Head of caudate nucleus (tissue), 42 donors: ENCODE results near the gene PSMA6.
"Not testable (repeated sequence)": the region's sequence is repeated elsewhere in the genome, so short reads cannot be mapped to it uniquely, and the experiment has no call there.

Experiments
- DNase-seq, 42 donors: peaks; one replicate each; pipeline versions ENCODE4 v3.0.0 to v3.0.0-alpha.2; 2020 to 2021; ENCODE audit warnings: mixed read lengths in 7 of 42
- intact Hi-C: fragments of 100-400 bp; cut with DNase I; formaldehyde crosslinking; loops from one replicate; pipeline ENCODE4 v1.15.0; 2022

Gene PSMA6

GRCh38 chr14:35338731-35339405 lies 46.7 kb downstream of the PSMA6 start:
- peak in 3 of 42 donors; percentile 2 to 43 (median 26) for DNase-seq
- intact Hi-C loops: loop anchor here (5.0 kb wide), 1 partner anchor 52 kb away; no protein-coding TSS in a partner anchor

GRCh38 chr14:35339761-35340406 lies 47.7 kb downstream of the PSMA6 start:
- intact Hi-C loops: loop anchor here (2.0 to 5.0 kb wide), 2 partner anchors 53 to 63 kb away; no protein-coding TSS in a partner anchor
- DNase-seq: peak in 15 of 42 donors; percentile 14 to 51 (median 33)

DNA sequence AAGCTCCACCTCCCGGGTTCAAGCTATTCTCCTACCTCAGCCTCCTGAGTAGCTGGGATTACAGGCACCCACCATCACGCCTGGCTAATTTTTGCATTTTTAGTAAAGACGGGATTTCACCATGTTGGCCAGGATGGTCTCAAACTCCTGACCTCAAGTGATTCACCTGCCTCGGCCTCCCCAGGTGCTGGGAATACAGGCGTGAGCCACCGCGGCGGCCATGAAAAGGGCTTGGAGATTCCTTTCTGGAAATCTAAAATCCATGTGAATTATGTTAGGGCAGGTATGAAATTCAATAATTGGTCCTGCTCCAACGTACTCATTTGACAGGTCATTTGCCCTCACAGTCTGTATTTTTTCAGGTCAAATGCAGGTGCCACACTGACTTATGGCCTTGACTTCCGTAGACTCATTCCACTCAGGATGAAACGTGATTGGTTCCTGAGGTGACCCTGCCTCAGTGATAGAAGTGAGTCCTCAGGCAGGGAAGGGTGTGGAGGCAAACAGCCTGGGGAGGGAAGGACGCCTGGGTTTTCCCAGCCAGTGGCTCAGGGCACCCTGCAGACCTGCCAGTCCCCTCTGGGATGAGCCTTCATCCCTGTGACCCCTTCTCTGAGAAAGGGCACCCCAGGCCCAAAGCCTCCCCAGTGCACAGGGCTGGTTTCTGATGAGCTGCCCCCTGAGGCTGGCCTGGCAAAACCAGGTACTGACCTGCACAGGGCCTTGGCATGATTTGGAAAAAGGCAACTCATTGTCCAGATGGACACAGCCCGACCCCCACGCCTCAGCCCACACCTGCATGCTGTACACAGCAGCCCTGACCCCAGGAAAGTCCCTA lies 48.7 kb downstream of the PSMA6 start:
- intact Hi-C loops: loop anchor here (2.0 kb wide), 1 partner anchor 62 kb away; no protein-coding TSS in a partner anchor
- DNase-seq: peak in 1 of 42 donors; percentile 41

- no peak for DNase-seq
- intact Hi-C loops: loop anchor here (2.0 kb wide), 1 partner anchor 61 kb away; no protein-coding TSS in a partner anchor
Measured at GRCh38 chr14:35341454-35341750, 49.2 kb downstream of the PSMA6 start.

- intact Hi-C loops: loop anchor here (2.0 kb wide), 1 partner anchor 61 kb away; no protein-coding TSS in a partner anchor
- peak; percentile 86 to 99 (median 96) for DNase-seq
Measured at GRCh38 chr14:35341751-35342488, 49.7 kb downstream of the PSMA6 start.

- intact Hi-C loops: no loop called here
- DNase-seq: peak in 23 of 42 donors; percentile 19 to 76 (median 43)
Measured at GRCh38 chr14:35342489-35343010, 50.4 kb downstream of the PSMA6 start.

DNA sequence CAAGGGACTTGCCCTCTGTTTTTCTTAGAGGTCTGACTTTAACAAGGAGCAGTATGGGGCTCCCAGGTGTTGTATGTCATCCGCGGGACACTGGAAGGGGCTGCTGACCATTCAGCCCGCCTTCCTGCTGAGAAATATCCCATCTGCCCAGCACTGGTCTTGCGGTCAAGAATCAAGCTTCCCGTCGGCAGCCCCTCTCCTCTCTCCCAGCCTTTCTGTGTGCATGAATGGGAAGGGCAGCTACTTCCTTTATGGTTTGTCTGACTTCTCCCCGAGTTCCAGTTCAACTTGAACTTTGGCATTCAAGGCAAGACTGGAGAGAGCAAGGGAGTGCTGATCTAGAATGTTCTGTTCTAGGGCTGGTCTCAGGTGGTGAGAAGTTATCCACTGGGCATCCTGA lies 51.5 kb downstream of the PSMA6 start:
- peak in 1 of 42 donors; percentile 35 for DNase-seq
- intact Hi-C loops: no loop called here

GRCh38 chr14:35344107-35344807 lies 52.1 kb downstream of the PSMA6 start:
- intact Hi-C loops: no loop called here
- DNase-seq: peak in 1 of 42 donors; percentile 36

DNA sequence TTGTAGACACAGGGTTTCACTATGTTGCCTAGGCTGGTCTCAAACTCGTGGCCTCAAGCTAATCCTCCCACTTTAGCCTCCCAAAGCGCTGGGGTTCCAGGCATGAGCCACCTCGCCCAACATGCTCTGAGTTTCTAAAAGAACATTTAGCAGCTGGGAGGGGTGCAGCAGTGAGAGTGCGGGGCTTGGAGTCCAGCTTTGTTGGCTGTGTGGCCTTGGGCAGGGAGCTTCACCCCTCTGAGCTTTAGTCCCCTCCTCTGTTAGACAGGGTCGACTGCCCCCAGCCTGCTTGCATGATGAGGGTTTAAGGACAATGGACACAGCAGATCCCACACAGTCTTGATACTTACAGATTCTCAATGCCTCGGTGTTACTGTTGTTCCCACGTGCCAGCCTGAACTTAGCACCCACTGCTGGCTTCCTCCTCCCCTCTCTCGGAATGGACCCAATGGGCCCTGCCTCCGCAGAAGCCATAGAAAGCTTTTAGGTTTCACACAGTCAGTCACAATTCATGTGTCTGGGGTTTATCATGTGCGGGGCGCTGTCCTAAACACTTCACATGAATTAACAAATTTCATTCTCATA lies 54.6 kb downstream of the PSMA6 start:
- no peak for DNase-seq
- intact Hi-C loops: no loop called here

DNA sequence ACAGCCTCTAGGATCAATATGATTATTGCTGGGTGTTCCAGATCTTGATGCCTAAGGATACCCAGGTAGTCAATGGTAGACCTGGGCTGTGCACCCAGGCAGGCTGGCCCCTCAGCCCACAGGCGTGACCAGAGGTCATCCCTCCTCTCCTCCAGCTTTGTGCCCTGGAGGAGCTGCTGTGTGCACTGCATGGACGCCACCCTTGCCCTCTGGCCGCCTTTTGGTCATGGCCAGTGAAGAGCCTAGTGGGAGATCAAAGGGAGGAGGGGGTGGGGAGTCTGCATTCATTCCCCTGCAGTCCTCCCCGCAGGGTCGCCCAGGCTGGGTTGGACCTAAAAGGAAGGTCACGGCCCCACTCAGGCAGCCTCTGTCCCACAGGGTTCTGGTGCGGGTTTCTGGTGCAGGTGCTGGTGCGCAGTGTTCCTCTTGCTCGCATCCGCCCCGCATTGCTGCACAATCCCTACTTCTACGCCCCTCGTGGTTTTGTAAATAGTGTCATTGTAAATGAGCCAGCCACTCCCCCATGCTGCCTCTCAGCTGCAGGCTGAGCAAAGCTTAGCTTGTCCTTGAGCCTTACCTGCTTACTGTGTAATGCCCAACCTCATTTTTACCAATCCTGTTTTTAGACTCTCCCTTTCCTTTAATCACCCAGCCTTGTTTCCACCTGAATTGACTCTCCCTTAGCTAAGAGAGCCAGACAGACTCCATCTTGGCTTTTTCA lies 55.3 kb downstream of the PSMA6 start:
- intact Hi-C loops: no loop called here
- DNase-seq: no peak

GRCh38 chr14:35348044-35348380 lies 55.8 kb downstream of the PSMA6 start:
- intact Hi-C loops: not testable (repeated sequence)

DNA sequence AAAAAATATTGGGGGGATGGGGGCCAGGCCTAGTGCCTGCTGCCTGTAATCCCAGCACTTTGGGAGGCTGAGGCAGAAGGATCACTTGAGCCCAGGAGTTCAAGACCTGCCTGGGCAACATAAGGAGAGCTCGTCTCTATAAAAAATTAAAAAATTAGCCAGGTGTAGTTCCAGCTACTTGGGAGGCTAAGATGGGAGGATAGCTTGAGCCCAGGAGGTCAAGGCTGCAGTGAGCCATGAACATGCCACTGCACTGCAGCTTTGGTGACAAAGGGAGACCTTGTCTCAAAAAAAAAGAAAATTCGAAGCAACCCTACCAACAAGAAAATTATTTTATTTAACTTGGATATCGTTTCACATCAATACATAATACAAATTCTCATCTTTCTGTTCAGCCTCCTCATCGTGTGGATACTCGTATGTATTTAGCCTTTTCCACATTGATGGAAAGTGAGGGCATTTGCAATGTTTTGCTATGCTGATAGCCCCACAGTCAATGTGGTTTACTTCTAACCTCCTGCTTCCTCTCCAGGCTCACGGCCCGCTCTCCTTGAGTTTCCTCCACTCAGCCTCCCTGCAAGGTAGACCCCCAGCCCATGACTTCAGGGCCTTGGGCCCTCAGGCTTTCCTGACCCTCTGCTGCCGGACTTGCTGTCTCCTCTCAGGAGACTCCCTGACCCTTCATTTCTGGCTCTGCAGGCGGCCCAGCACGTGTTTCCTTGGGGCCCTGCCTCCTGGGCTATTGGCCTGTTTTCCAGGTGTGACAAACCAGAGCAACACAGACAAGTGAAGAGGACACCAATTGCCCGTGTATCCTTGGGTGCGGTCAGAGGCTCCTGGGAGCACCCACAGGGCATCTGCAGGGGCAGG lies 57.5 kb downstream of the PSMA6 start:
- intact Hi-C loops: no loop called here

More at GRCh38 chr14:35348044-35348380, 55.8 kb downstream of the PSMA6 start:
- DNase-seq: not testable (repeated sequence)

DNA sequence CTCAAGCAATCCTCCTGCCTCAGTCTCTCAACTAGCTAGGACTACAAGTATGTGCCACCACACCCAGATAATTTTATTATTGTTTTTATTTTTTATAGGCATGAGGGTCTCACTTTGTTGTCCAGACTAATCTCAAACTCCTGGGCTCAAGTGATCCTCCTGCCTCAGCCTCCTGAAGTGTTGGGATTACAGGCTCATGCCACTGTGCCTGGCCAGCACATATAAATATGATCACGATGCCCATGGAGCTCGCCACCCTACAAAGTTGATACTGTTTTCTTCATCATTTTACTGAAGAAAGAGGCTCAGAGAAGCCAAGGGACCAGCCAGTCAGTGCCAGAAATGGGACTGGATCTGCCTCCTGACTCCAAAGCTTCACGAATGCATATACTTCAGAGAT lies 59.3 kb downstream of the PSMA6 start:
- intact Hi-C loops: no loop called here

More for the DNA sequence above, 57.5 kb downstream of the PSMA6 start:
- no peak for DNase-seq

GRCh38 chr14:35351897-35352273 lies 59.7 kb downstream of the PSMA6 start:
- intact Hi-C loops: no loop called here
- DNase-seq: no peak

More for the DNA sequence above, 59.3 kb downstream of the PSMA6 start:
- DNase-seq: no peak

GRCh38 chr14:35352274-35353233 lies 60.4 kb downstream of the PSMA6 start:
- intact Hi-C loops: no loop called here

More at GRCh38 chr14:35352274-35353233, 60.4 kb downstream of the PSMA6 start:
- no peak for DNase-seq
